HepG2 (cell line): Measurements from ENCODE around the gene ARHGAP29. TPM values are rescaled to one million over a fixed set of nuclear protein-coding genes. Genes with fewer than 3 reads are reported as not detected.

Experiments used
- ATAC-seq: fragments of 200-7000 bp; cut with Tn5 transposase; 3 replicates; pipeline ENCODE4 v1.9.1; 2020; ENCODE audit warnings: mild to moderate bottlenecking, moderate library complexity
- BruUV-seq: library from RNA; stranded (reverse); fragments of 400-500 nt; replicated peaks from 2 replicates; lab custom pipeline; 2021; lab: Mats Ljungman, UMichigan
- CTCF ChIA-PET: fragments of 300-600 bp; formaldehyde crosslinking; extraction: SDS; loops from one replicate; lab custom pipeline; 2021; ENCODE audit warnings: low total read pairs, inconsistent platforms, low intra/inter-chr PET ratio; lab: Yijun Ruan, JAX
- POLR2A ChIA-PET: fragments of 350-600 bp; sonication (Branson Sonifier 250); formaldehyde crosslinking; loops from one replicate; lab custom pipeline; 2020; ENCODE audit warnings: antibody characterized with exemption, inconsistent platforms; lab: Yijun Ruan, JAX
- DNase-seq: peaks from one replicate; pipeline ENCODE4 v3.0.0-alpha.2; 2015; ENCODE audit warnings: low spot score
- FAIRE-seq: peaks from 3 replicates; lab custom pipeline; 2011; peaks lifted over from hg19 to GRCh38; lab: Jason Lieb, UNC
- H2AFZ ChIP-seq: one replicate; pipeline ENCODE4 v1.6.1; 2011; ENCODE audit warnings: low read length, inconsistent platforms
- H3K27ac ChIP-seq: fragments of 300-600 bp; 3 replicates; pipeline ENCODE4 v1.8.0; 2011; ENCODE audit warnings: mixed run types, mild to moderate bottlenecking, mixed read lengths, low read length, inconsistent platforms; ENCODE audit not compliant: insufficient read depth; ENCODE audit errors: extremely low read length
- H3K27me3 ChIP-seq, 2 experiments: fragments of 200-600 bp in 1 of 2; 2 replicates in 1 of 2; 3 replicates in 1 of 2; pipeline versions ENCODE4 v1.6.0 to v1.8.0; 2011; ENCODE audit warnings: low read length in 2 of 2, mild to moderate bottlenecking in 2 of 2, moderate library complexity in 2 of 2, inconsistent platforms in 1 of 2; ENCODE audit not compliant: insufficient read depth in 2 of 2, control insufficient read depth in 1 of 2
- H3K36me3 ChIP-seq, 2 experiments: fragments of 200-600 bp in 1 of 2; replicated peaks in 1 of 2; 2 replicates in 1 of 2; 3 replicates in 1 of 2; pipeline versions ENCODE4 v1.5.1 to v1.8.0; 2011; ENCODE audit warnings: low read length in 2 of 2, inconsistent platforms in 1 of 2; ENCODE audit not compliant: insufficient read depth in 2 of 2, control insufficient read depth in 1 of 2
- H3K4me1 ChIP-seq: 2 replicates; pipeline ENCODE4 v1.5.1; 2012; ENCODE audit warnings: low read length, inconsistent platforms; ENCODE audit not compliant: insufficient read depth
- H3K4me2 ChIP-seq: 2 replicates; pipeline ENCODE4 v1.6.0; 2011; ENCODE audit warnings: low read depth, low read length, inconsistent platforms
- H3K4me3 ChIP-seq, 3 experiments: fragments of 200-600 bp in 1 of 3; sonication (generic), shearing (Covaris generic) in 1 of 3; replicated peaks in 1 of 3; 2 replicates each; pipeline ENCODE4 v1.5.1; 2011 to 2016; ENCODE audit warnings: low read length in 3 of 3, inconsistent platforms in 2 of 3, low read depth in 2 of 3, mild to moderate bottlenecking in 2 of 3, control low read depth in 1 of 3, mixed read lengths in 1 of 3; ENCODE audit not compliant: insufficient read depth in 1 of 3
- H3K79me2 ChIP-seq: one replicate; pipeline ENCODE4 v1.6.1; 2011; ENCODE audit warnings: low read length, inconsistent platforms; ENCODE audit not compliant: insufficient read depth
- H3K9ac ChIP-seq: 2 replicates; pipeline ENCODE4 v1.6.0; 2011; ENCODE audit warnings: mild to moderate bottlenecking, low read depth, low read length, inconsistent platforms; ENCODE audit not compliant: insufficient read depth
- H3K9me3 ChIP-seq: 2 replicates; pipeline ENCODE4 v1.5.1; 2012; ENCODE audit warnings: mild to moderate bottlenecking, low read length
- H4K20me1 ChIP-seq: 2 replicates; pipeline ENCODE4 v1.6.0; 2011; ENCODE audit warnings: inconsistent platforms, mild to moderate bottlenecking, low read length, moderate library complexity; ENCODE audit not compliant: insufficient read depth
- CHD4 ChIP-seq: fragments of 200-600 bp; sonication (generic); IDR thresholded peaks from 2 replicates; pipeline ENCODE4 v1.7.0; 2017; ENCODE audit warnings: mild to moderate bottlenecking, low read length, borderline replicate concordance
- FIP1L1 ChIP-seq: fragments of 200-400 bp; formaldehyde crosslinking; IDR thresholded peaks from 2 replicates; pipeline ENCODE4 v1.6.1; 2018; ENCODE audit warnings: low read depth, mild to moderate bottlenecking, low read length, moderate library complexity, borderline replicate concordance; ENCODE audit not compliant: insufficient read depth
- MAFK ChIP-seq, 2 experiments: IDR thresholded peaks in 1 of 2; conservative IDR thresholded peaks in 1 of 2; 2 replicates each; pipeline ENCODE4 v1.6.1; 2011; ENCODE audit warnings: improper control_type of control experiment in 2 of 2, low read length in 2 of 2
- MED1 ChIP-seq: sonication (generic); formaldehyde crosslinking; IDR thresholded peaks from 2 replicates; pipeline ENCODE4 v1.4.0; 2020; ENCODE audit warnings: missing genetic modification reagents
- POGZ ChIP-seq: sonication (generic); formaldehyde crosslinking; IDR thresholded peaks from 2 replicates; pipeline ENCODE4 v1.4.0; 2020; ENCODE audit warnings: mild to moderate bottlenecking, missing genetic modification reagents
- RFX1 ChIP-seq: fragments of 450-650 bp; IDR thresholded peaks from 2 replicates; pipeline ENCODE4 v1.6.1; 2017
- THAP11 ChIP-seq: IDR thresholded peaks from 2 replicates; pipeline ENCODE4 v1.6.1; 2016; ENCODE audit warnings: missing biosample characterization, missing genetic modification reagents
- ZBTB4 ChIP-seq: sonication (generic); formaldehyde crosslinking; IDR thresholded peaks from 2 replicates; pipeline ENCODE4 v1.4.0; 2020; ENCODE audit warnings: missing genetic modification reagents, mild to moderate bottlenecking, borderline replicate concordance
- ZFP36L1 ChIP-seq: sonication (generic); formaldehyde crosslinking; IDR thresholded peaks from 2 replicates; pipeline ENCODE4 v1.8.0; 2022; ENCODE audit warnings: mild to moderate bottlenecking, missing genetic modification reagents, moderate library complexity
- ZMAT5 ChIP-seq: sonication (generic); formaldehyde crosslinking; IDR thresholded peaks from 2 replicates; pipeline ENCODE4 v1.5.0; 2020; ENCODE audit warnings: mild to moderate bottlenecking, low read depth, missing genetic modification reagents, borderline replicate concordance
- ZNF251 ChIP-seq: sonication (generic); formaldehyde crosslinking; IDR thresholded peaks from 2 replicates; pipeline ENCODE4 v1.9.0; 2021; ENCODE audit warnings: mild to moderate bottlenecking, missing genetic modification reagents
- ZNF501 ChIP-seq: sonication (generic); formaldehyde crosslinking; IDR thresholded peaks from 2 replicates; pipeline ENCODE4 v1.5.1; 2020; ENCODE audit warnings: mild to moderate bottlenecking, moderate library complexity, missing genetic modification reagents
- ZNF530 ChIP-seq: sonication (generic); formaldehyde crosslinking; IDR thresholded peaks from 2 replicates; pipeline ENCODE4 v1.5.0; 2020; ENCODE audit warnings: low read depth, mild to moderate bottlenecking, missing genetic modification reagents
- ZNF558 ChIP-seq: sonication (generic); formaldehyde crosslinking; IDR thresholded peaks from 2 replicates; pipeline ENCODE4 v1.9.0; 2022; ENCODE audit warnings: mild to moderate bottlenecking, missing genetic modification reagents, borderline replicate concordance
- ZNF639 ChIP-seq: conservative IDR thresholded peaks from 2 replicates; pipeline ENCODE4 v1.6.1; 2018; ENCODE audit warnings: missing genetic modification reagents
- ZNF878 ChIP-seq: sonication (generic); formaldehyde crosslinking; IDR thresholded peaks from 2 replicates; pipeline ENCODE4 v1.8.1; 2023; ENCODE audit warnings: mild to moderate bottlenecking, missing genetic modification reagents, moderate library complexity
- WGBS: methylation state at CpG from one replicate; pipeline ENCODE4 v1.1.6; 2017; ENCODE audit warnings: low lambda C conversion rate; 5-methylcytosine and 5-hydroxymethylcytosine counted together
- in situ Hi-C: cut with HindIII; loops from 2 replicates; pipeline ENCODE4 v1.10.0; 2017; ENCODE audit warnings: low pct_unique_long_range_greater_than_20kb; ENCODE audit not compliant: extremely low pct_ligation_motif_present
- intact Hi-C: fragments of 100-400 bp; cut with micrococcal nuclease; formaldehyde crosslinking; loops from one replicate; pipeline ENCODE4 v1.10.0; 2022; ENCODE audit not compliant: unreplicated experiment
- polyA plus RNA-seq, 8 experiments: library from polyadenylated mRNA; depleted of rRNA in 3 of 8; stranded (reverse) in 7 of 8; unstranded in 1 of 8; fragments of >200 nt; fragmentation: Illumina TruSeq in 4 of 8; extraction: Trizol in 4 of 8; gene quantifications; 2 replicates each; pipeline versions ENCODE4 v1.2.1 to v1.2.3, GENCODE V29; 2011 to 2016; ENCODE audit warnings: low read depth in 4 of 8, missing spikeins in 1 of 8, mixed read lengths in 1 of 8; ENCODE audit not compliant: insufficient read depth in 1 of 8
- total RNA-seq, 5 experiments: library from RNA; depleted of rRNA; stranded (reverse); fragments of >200 nt; fragmentation: Illumina TruSeq; extraction: Trizol; gene quantifications; 2 replicates each; pipeline ENCODE4 v1.2.3, GENCODE V29; 2016; ENCODE audit warnings: low read depth in 1 of 5
- TF ChIP-seq, protein P1 (sequence below), 2 experiments: fragments of 450-650 bp in 1 of 2; sonication (generic) in 1 of 2; formaldehyde crosslinking; IDR thresholded peaks; 2 replicates each; pipeline versions ENCODE4 v1.5.0 to v1.8.0; 2020 to 2022; ENCODE audit warnings: mild to moderate bottlenecking in 1 of 2, missing genetic modification reagents in 1 of 2
- TF ChIP-seq, protein P2 (sequence below): sonication (generic); formaldehyde crosslinking; IDR thresholded peaks from 2 replicates; pipeline ENCODE4 v1.4.0; 2020; ENCODE audit warnings: mild to moderate bottlenecking, low read depth, missing genetic modification reagents

The ARHGAP29 gene
- total and polyA plus RNA-seq, 2 of the 13 experiments (the other 11 are each of a cell fraction or from before 2014, with no cell fraction given): 12.8 to 18.3 TPM

DNA sequence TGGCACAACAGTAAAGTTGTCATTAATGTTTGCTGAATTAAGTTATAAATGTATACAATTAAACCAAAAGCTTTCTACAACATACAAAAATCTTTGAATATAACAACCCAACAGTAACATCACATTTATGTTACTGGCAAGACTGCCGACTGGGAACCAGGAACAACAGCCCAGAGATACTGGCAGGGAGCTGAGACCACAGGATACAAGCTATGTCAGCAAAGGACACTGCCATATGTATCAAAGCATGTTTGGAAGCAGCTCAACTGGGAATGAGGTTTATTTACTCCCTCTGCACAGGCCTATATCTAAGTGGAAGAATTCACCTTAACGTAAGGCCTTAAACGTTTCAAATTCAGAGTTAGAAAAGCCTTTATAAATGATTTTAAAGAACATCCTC, 50.4 kb downstream of the ARHGAP29 start:
- Histone ChIP-seq H4K20me1 (no peaks in the 10 kb centered on the region), H2AFZ (no peak overlapping the region), H3K79me2 (no peaks in the 10 kb centered on the region), H3K27ac (no peak overlapping the region), H3K4me2 (no peak overlapping the region), H3K9me3 (no peaks in the 10 kb centered on the region), H3K4me1 (no peaks in the 10 kb centered on the region), H3K27me3 (no peaks in the 10 kb centered on the region; a peak in 1 of 5 replicates), H3K36me3 (peaks cover 6 to 43% of the 10 kb centered on the region in 2 experiments; a peak in 4 of 5 replicates), H3K9ac (no peak overlapping the region), H3K4me3 (no peak overlapping the region)
- WGBS: 93% methylated on average over 3 of the region's 3 CpGs
- ChIA-PET CTCF (no interaction called here), POLR2A (interaction anchor here (0.7 kb wide), 1 partner anchor 50 kb away, joined by 3 read pairs; the partner anchor contains the start of gene ARHGAP29)
- BruUV-seq: no TSS peak
- DNase-seq (no peak), FAIRE-seq (no peak), ATAC-seq (no peak)
- intact Hi-C loops: no loop called here
- in situ Hi-C loops: no loop called here
- no peak for TF ChIP-seq ZNF558 (CRISPR knock-in tag)
- TF ChIP-seq ZFP36L1 (CRISPR knock-in tag): no peak
- TF ChIP-seq ZBTB4 (CRISPR knock-in tag): no peak
- no peak for TF ChIP-seq ZNF501 (CRISPR knock-in tag)
- no peak for TF ChIP-seq ZNF251 (CRISPR knock-in tag)
- TF ChIP-seq RFX1: no peak
- TF ChIP-seq THAP11 (CRISPR knock-in tag): no peak
- TF ChIP-seq ZNF639: no peak
- TF ChIP-seq MED1 (CRISPR knock-in tag): no peak
- TF ChIP-seq FIP1L1: no peak
- no peak for TF ChIP-seq ZNF878 (CRISPR knock-in tag)
- TF ChIP-seq MAFK (conservative IDR thresholded peaks at IDR 0.05 in 1 of 2, IDR thresholded peaks at IDR 0.05 in 1 of 2; ENCODE audit: low read length in 2 of 2): no peak
- TF ChIP-seq ZMAT5 (CRISPR knock-in tag): no peak
- no peak for TF ChIP-seq POGZ (CRISPR knock-in tag)
- no peak for TF ChIP-seq CHD4
- TF ChIP-seq, protein P1, sequence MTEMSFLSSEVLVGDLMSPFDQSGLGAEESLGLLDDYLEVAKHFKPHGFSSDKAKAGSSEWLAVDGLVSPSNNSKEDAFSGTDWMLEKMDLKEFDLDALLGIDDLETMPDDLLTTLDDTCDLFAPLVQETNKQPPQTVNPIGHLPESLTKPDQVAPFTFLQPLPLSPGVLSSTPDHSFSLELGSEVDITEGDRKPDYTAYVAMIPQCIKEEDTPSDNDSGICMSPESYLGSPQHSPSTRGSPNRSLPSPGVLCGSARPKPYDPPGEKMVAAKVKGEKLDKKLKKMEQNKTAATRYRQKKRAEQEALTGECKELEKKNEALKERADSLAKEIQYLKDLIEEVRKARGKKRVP (CRISPR knock-in tag; IDR thresholded peaks at IDR 0.05): no peak
- no peak for TF ChIP-seq ZNF530 (CRISPR knock-in tag)
- TF ChIP-seq, protein P2, sequence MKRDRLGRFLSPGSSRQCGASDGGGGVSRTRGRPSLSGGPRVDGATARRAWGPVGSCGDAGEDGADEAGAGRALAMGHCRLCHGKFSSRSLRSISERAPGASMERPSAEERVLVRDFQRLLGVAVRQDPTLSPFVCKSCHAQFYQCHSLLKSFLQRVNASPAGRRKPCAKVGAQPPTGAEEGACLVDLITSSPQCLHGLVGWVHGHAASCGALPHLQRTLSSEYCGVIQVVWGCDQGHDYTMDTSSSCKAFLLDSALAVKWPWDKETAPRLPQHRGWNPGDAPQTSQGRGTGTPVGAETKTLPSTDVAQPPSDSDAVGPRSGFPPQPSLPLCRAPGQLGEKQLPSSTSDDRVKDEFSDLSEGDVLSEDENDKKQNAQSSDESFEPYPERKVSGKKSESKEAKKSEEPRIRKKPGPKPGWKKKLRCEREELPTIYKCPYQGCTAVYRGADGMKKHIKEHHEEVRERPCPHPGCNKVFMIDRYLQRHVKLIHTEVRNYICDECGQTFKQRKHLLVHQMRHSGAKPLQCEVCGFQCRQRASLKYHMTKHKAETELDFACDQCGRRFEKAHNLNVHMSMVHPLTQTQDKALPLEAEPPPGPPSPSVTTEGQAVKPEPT (CRISPR knock-in tag): no peak
